Measurements from ENCODE around the gene VSTM2L.

The VSTM2L gene

DNA sequence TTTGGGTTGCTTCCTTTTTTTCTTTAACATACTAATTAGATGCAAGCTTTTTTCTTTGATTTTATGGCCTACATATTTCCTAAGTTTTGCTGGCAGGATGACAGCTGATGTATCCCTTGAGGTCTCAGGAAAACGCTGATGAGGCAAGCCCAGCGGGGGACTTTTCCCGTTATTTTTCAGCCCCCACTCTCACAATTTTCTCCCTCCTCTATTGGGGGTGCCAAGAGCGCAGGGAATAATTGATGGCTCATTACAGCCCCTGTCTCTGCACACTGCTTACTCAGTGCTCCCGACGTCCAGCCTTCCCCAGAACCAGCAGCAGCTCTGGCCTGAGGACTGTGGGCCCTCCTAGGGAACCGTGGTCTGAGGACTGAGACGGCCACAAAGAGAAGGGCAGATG, 38.6 kb upstream of the VSTM2L start:
- no peak for DNase-seq (ENCODE audit: low read depth)
- TF ChIP-seq, protein P1, sequence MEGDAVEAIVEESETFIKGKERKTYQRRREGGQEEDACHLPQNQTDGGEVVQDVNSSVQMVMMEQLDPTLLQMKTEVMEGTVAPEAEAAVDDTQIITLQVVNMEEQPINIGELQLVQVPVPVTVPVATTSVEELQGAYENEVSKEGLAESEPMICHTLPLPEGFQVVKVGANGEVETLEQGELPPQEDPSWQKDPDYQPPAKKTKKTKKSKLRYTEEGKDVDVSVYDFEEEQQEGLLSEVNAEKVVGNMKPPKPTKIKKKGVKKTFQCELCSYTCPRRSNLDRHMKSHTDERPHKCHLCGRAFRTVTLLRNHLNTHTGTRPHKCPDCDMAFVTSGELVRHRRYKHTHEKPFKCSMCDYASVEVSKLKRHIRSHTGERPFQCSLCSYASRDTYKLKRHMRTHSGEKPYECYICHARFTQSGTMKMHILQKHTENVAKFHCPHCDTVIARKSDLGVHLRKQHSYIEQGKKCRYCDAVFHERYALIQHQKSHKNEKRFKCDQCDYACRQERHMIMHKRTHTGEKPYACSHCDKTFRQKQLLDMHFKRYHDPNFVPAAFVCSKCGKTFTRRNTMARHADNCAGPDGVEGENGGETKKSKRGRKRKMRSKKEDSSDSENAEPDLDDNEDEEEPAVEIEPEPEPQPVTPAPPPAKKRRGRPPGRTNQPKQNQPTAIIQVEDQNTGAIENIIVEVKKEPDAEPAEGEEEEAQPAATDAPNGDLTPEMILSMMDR (IDR thresholded peaks at IDR 0.05; ENCODE audit: low read length, missing control alignments): no peak
- H3K4me3 ChIP-seq (replicated peaks; ENCODE audit: low read depth, low read length): no peak overlapping the region

DNA sequence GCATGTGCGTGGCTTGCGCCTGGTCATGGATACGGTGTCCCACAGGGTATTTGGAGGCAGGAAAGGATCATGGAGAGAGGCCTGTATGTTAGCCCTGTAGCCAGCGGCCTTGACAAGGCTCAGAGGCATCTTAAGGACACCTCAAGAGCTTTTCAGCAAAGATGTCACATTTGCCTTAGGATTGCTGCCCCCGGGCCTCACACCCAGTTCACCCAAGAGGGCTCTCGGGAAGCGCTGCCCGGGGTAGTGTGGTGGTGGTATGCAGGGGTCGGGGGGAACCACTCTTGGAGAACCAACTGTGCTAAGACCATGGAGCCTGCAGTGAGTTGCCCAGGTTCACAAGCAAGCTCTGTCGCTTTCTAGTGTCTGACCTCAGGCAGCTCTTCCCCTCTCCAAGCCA, 36.9 kb upstream of the VSTM2L start:
- TF ChIP-seq, protein P1 (IDR thresholded peaks at IDR 0.05; ENCODE audit: low read length, missing control alignments): no peak
- no peak overlapping the region for H3K4me3 ChIP-seq (replicated peaks; ENCODE audit: low read depth, low read length)
- no peak for DNase-seq (ENCODE audit: low read depth)

DNA sequence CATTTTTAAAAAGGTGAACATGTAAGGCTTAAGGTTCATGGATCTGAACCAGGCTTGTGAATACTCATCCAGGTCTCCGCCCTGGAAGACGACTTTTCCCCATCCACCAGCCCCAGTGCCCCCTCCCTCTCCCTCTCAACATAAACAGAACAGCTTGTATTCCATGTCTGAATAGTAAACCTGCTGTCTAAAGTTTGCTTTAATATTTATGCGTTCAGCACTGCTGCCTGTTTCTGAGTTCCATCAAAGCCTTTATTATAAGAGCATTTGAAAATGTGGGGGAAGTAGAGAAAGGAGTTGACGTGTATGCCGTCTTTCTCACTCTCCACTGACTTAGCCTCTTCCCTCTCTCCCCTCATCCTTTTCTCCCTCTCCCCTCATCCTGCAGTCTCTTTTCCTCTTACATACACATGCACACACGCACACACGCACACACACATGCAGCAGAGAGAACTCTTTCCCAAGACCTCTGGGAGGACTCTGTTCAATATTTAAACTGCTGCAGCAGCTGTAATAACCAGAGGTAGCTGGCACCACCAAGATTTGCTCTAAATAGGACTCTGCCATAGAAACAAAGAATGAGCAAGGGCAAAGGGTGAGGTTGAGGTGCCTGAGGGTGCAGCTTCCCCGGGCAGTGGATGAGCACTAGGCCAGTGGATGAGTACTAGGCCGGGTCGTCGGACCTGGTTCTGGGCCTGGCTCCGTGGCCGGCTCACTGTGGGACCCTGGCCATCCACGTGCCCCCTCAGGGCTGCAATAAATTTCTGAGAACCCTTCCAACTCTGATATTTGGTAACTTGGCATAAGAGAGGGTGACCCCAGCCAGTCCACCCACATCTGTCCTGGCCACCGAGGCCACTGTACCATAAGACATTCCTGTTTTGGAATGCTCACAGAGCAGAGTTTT, 35.4 kb upstream of the VSTM2L start:
- DNase-seq (ENCODE audit: low read depth): peak; percentile 3
- no peak overlapping the region for H3K4me3 ChIP-seq (replicated peaks; ENCODE audit: low read depth, low read length)
- TF ChIP-seq, protein P1 (IDR thresholded peaks at IDR 0.05; ENCODE audit: low read length, missing control alignments): no peak

DNA sequence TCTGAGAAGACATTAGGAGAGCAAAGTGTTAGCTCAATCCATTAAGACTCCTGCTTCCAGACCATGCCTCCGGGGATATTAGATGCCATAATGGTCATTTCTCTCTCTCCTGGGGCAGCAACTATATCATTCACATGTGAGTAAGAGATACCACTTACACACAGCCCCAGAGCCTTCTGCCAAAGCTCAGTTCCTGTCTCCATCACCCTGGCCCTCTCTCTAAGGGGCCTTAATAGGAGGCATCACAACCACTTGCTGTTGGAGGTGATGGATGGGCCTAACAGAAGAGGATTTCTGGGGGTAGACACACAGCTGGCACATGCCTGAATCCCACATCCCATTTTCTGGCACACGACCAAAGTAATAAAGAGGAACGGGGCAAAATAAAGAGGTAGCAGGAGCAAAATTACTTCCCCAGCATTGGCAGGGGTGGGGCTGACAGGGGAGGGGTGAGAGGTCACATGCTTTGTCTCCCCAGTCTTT, 34.0 kb upstream of the VSTM2L start:
- DNase-seq (ENCODE audit: low read depth): no peak
- no peak overlapping the region for H3K4me3 ChIP-seq (replicated peaks; ENCODE audit: low read depth, low read length)

DNA sequence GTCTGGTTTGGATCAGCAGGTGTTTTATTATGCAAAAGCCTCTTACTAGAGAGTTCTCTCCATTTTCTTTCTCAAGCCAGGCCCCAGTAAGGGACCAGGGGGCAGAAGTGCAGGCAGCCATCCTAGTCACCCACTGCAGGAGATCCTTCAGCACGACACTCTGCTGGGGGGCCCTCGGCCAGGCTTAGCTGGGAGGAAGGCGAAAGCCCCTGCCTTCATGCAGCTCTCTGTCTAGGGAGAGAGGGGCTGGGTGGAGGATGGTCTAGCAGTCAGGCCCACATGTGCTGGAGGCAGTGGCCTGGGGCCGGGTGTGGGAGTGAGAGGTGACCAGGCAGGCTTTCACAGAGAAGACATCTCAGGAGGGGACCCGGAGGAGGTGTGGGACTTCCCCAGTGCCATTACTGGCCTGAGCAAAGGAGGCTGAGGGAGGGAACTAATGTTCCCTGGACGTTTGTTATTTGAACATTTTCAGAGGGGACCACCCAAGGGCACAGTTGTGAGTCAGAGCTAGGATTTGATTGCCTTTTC, 33.5 kb upstream of the VSTM2L start:
- no peak overlapping the region for H3K4me3 ChIP-seq (replicated peaks; ENCODE audit: low read depth, low read length)
- TF ChIP-seq, protein P1 (IDR thresholded peaks at IDR 0.05; ENCODE audit: low read length, missing control alignments): no peak
- DNase-seq (ENCODE audit: low read depth): no peak

More for the DNA sequence above, 34.0 kb upstream of the VSTM2L start:
- TF ChIP-seq, protein P1 (IDR thresholded peaks at IDR 0.05; ENCODE audit: low read length, missing control alignments): no peak

DNA sequence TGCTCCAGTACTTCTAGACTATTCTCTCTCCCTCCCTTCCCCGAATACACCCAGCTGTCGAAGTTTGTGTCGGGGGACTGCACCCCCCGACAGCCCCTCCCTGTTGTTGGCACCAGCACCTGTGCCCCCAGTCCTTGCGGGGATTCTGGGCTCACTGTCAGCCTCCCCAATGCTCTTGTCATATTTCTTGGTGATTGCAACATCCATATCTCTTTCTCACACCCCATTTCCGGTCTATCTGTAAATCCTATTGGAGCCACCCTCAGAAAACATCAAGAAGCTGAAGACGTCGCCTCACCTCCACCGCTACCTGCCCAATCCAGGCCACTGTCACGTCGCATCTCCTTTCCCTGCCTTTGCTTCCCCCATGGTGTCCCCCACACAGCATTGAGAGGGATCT, 32.6 kb upstream of the VSTM2L start:
- TF ChIP-seq, protein P1 (IDR thresholded peaks at IDR 0.05; ENCODE audit: low read length, missing control alignments): no peak
- no peak for DNase-seq (ENCODE audit: low read depth)
- no peak overlapping the region for H3K4me3 ChIP-seq (replicated peaks; ENCODE audit: low read depth, low read length)
